Endothelial cell of umbilical vein (primary cell): ENCODE data around the gene IP6K2. TPM values are rescaled to one million over a fixed set of nuclear protein-coding genes. Genes with fewer than 3 reads are reported as not detected.

ENCODE experiments used
- BruUV-seq: library from RNA; stranded (reverse); fragments of 400-500 nt; replicated peaks from 2 replicates; lab custom pipeline; 2021; lab: Mats Ljungman, UMichigan
- CTCF ChIA-PET: fragments of 300-600, 350-600 bp; sonication (Branson Sonifier 250); formaldehyde crosslinking; loops from one replicate; lab custom pipeline; 2021; ENCODE audit warnings: antibody characterized with exemption, inconsistent platforms; lab: Charles Lee
- POLR2A ChIA-PET: fragments of 300-600, 350-600 bp; sonication (Branson Sonifier 250); formaldehyde crosslinking; loops from one replicate; lab custom pipeline; 2021; ENCODE audit warnings: antibody characterized with exemption, inconsistent platforms; lab: Charles Lee
- DNase-seq: peaks from one replicate; pipeline ENCODE4 v3.0.0-alpha.2; 2011; ENCODE audit warnings: low read depth, low spot score
- FAIRE-seq: peaks from 2 replicates; lab custom pipeline; 2011; peaks lifted over from hg19 to GRCh38; lab: Jason Lieb, UNC
- H2AFZ ChIP-seq: 2 replicates; pipeline ENCODE4 v1.6.0; 2012; ENCODE audit warnings: low read depth, low read length, control low read depth, inconsistent platforms
- H3K27ac ChIP-seq: 2 replicates; pipeline ENCODE4 v1.5.1; 2011; ENCODE audit warnings: low read depth, mild to moderate bottlenecking, control low read depth, low read length, moderate library complexity; ENCODE audit not compliant: insufficient read depth
- H3K27me3 ChIP-seq, 2 experiments: 2 replicates each; pipeline versions ENCODE4 v1.6.0 to v1.6.1; 2011; ENCODE audit warnings: low read length in 2 of 2, mixed read lengths in 1 of 2; ENCODE audit not compliant: control insufficient read depth in 2 of 2, insufficient read depth in 2 of 2
- H3K36me3 ChIP-seq, 2 experiments: 2 replicates in 1 of 2; 3 replicates in 1 of 2; pipeline ENCODE4 v1.5.1; 2011; ENCODE audit warnings: low read length in 2 of 2, mild to moderate bottlenecking in 1 of 2, moderate library complexity in 1 of 2; ENCODE audit not compliant: control insufficient read depth in 2 of 2, insufficient read depth in 2 of 2; ENCODE audit errors: extremely low read depth in 1 of 2
- H3K4me1 ChIP-seq: 3 replicates; pipeline ENCODE4 v1.5.1; 2011; ENCODE audit warnings: mild to moderate bottlenecking, low read length; ENCODE audit not compliant: control insufficient read depth, insufficient read depth; ENCODE audit errors: extremely low read depth
- H3K4me2 ChIP-seq: 2 replicates; pipeline ENCODE4 v1.6.1; 2011; ENCODE audit warnings: low read length, control low read depth, mixed read lengths; ENCODE audit not compliant: insufficient read depth
- H3K4me3 ChIP-seq, 3 experiments: fragments of 200-600 bp in 1 of 3; sonication (generic), shearing (Covaris generic) in 1 of 3; replicated peaks in 1 of 3; 2 replicates each; pipeline ENCODE4 v1.5.1; 2011 to 2016; ENCODE audit warnings: control low read depth in 3 of 3, low read length in 3 of 3, mild to moderate bottlenecking in 2 of 3, inconsistent platforms in 1 of 3, low read depth in 1 of 3, moderate library complexity in 1 of 3; ENCODE audit not compliant: insufficient read depth in 1 of 3
- H3K79me2 ChIP-seq: 2 replicates; pipeline ENCODE4 v1.6.0; 2012; ENCODE audit warnings: low read length, inconsistent platforms; ENCODE audit not compliant: control insufficient read depth, insufficient read depth
- H3K9ac ChIP-seq: replicated peaks from 2 replicates; pipeline ENCODE3; 2011; ENCODE audit warnings: low read length, control low read depth; ENCODE audit not compliant: insufficient read depth; ENCODE audit errors: extremely low read depth
- H3K9me1 ChIP-seq: replicated peaks from 3 replicates; pipeline ENCODE4 v1.6.0; 2011; ENCODE audit warnings: mild to moderate bottlenecking, low read length; ENCODE audit not compliant: control insufficient read depth, insufficient read depth; ENCODE audit errors: extremely low read depth
- H3K9me3 ChIP-seq: replicated peaks from 2 replicates; pipeline ENCODE4 v1.5.1; 2012; ENCODE audit warnings: low read length, inconsistent platforms; ENCODE audit not compliant: control insufficient read depth, insufficient read depth
- H4K20me1 ChIP-seq: replicated peaks from 2 replicates; pipeline ENCODE3; 2011; ENCODE audit warnings: mild to moderate bottlenecking, low read length; ENCODE audit not compliant: control insufficient read depth, insufficient read depth; ENCODE audit errors: extremely low read depth
- EZH2 ChIP-seq: IDR thresholded peaks from 2 replicates; pipeline ENCODE4 v1.6.1; 2012; ENCODE audit warnings: borderline replicate concordance, low read depth, mild to moderate bottlenecking, moderate library complexity, low read length, inconsistent platforms; ENCODE audit not compliant: severe bottlenecking
- FOS ChIP-seq: IDR thresholded peaks from 2 replicates; pipeline ENCODE4 v1.6.1; 2011; ENCODE audit warnings: mild to moderate bottlenecking, low read length, moderate library complexity, borderline replicate concordance; ENCODE audit not compliant: insufficient read depth
- GATA2 ChIP-seq: IDR thresholded peaks from 2 replicates; pipeline ENCODE4 v1.7.0; 2011; ENCODE audit warnings: low read depth, mild to moderate bottlenecking, moderate library complexity, mixed read lengths, low read length; ENCODE audit not compliant: insufficient read length, insufficient read depth
- JUN ChIP-seq: IDR thresholded peaks from 2 replicates; pipeline ENCODE4 v1.6.1; 2011; ENCODE audit warnings: borderline replicate concordance, low read depth; ENCODE audit not compliant: insufficient read length, insufficient read depth
- MYC ChIP-seq: IDR thresholded peaks from one replicate; pipeline ENCODE4 v1.6.1; 2011; ENCODE audit warnings: mild to moderate bottlenecking, low read depth, low read length
- POLR2A ChIP-seq: IDR thresholded peaks from 2 replicates; pipeline ENCODE4 v1.6.1; 2012; ENCODE audit warnings: low read depth, mild to moderate bottlenecking, control low read depth, low read length
- POLR2AphosphoS5 ChIP-seq: IDR thresholded peaks from 2 replicates; pipeline ENCODE4 v1.6.1; 2012; ENCODE audit warnings: low read depth, mild to moderate bottlenecking, control low read depth, low read length, moderate library complexity; ENCODE audit not compliant: insufficient read depth
- dilution Hi-C: fragments of 300-500 bp; cut with MboI; formaldehyde crosslinking; loops from one replicate; pipeline ENCODE4 v1.15.0; 2019; ENCODE audit warnings: low sequenced_read_pairs; ENCODE audit not compliant: extremely low pct_ligation_motif_present
- intact Hi-C: fragments of 100-400 bp; cut with micrococcal nuclease; formaldehyde crosslinking; loops from one replicate; pipeline ENCODE4 v1.10.0; 2022
- polyA plus RNA-seq, 4 experiments: library from polyadenylated mRNA; depleted of rRNA in 3 of 4; stranded (reverse) in 3 of 4; unstranded in 1 of 4; fragments of >200 nt; gene quantifications; 2 replicates each; pipeline versions ENCODE4 v1.2.1 to v1.2.3, GENCODE V29; 2011 to 2012; ENCODE audit warnings: missing spikeins in 1 of 4
- total RNA-seq: library from RNA; stranded (reverse); gene quantifications from 2 replicates; pipeline ENCODE4 v1.2.3, GENCODE V29; 2021
- TF ChIP-seq, protein P1 (sequence below): IDR thresholded peaks from 2 replicates; pipeline ENCODE4 v1.6.1; 2011; ENCODE audit not compliant: insufficient read depth, insufficient read length
- TF ChIP-seq, protein P2 (sequence below), 2 donors: IDR thresholded peaks; 1 replicate in 1 of 2; 2 replicates in 1 of 2; pipeline ENCODE4 v1.5.1; 2011; ENCODE audit warnings: low read length in 2 of 2, mild to moderate bottlenecking in 2 of 2, moderate library complexity in 2 of 2, control low read depth in 1 of 2, inconsistent platforms in 1 of 2, low read depth in 1 of 2; ENCODE audit not compliant: insufficient read depth in 1 of 2; ENCODE audit errors: extremely low read depth in 1 of 2

Gene IP6K2
- total and polyA plus RNA-seq, 2 donors (not counting 3 experiments of a cell fraction or from before 2014, with no cell fraction given), result 81.8 to 143 TPM

GRCh38 chr3:48756640-48757039 lies 39.6 kb upstream of the IP6K2 start:
- TF ChIP-seq FOS (no peak), POLR2AphosphoS5 (no peak), MYC (no peak), JUN (no peak), POLR2A (no peak), EZH2 (no peak), GATA2 (no peak)
- TF ChIP-seq, protein P1, sequence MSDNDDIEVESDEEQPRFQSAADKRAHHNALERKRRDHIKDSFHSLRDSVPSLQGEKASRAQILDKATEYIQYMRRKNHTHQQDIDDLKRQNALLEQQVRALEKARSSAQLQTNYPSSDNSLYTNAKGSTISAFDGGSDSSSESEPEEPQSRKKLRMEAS, result no peak
- TF ChIP-seq, protein P2, sequence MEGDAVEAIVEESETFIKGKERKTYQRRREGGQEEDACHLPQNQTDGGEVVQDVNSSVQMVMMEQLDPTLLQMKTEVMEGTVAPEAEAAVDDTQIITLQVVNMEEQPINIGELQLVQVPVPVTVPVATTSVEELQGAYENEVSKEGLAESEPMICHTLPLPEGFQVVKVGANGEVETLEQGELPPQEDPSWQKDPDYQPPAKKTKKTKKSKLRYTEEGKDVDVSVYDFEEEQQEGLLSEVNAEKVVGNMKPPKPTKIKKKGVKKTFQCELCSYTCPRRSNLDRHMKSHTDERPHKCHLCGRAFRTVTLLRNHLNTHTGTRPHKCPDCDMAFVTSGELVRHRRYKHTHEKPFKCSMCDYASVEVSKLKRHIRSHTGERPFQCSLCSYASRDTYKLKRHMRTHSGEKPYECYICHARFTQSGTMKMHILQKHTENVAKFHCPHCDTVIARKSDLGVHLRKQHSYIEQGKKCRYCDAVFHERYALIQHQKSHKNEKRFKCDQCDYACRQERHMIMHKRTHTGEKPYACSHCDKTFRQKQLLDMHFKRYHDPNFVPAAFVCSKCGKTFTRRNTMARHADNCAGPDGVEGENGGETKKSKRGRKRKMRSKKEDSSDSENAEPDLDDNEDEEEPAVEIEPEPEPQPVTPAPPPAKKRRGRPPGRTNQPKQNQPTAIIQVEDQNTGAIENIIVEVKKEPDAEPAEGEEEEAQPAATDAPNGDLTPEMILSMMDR (IDR thresholded peaks at IDR 0.05; ENCODE audit: extremely low read depth in 1 of 2, insufficient read depth in 1 of 2, low read depth in 1 of 2, low read length in 2 of 2), result no peak
- no peak for DNase-seq
- Histone ChIP-seq H3K9ac (no peak overlapping the region), H2AFZ (no peak overlapping the region), H3K4me2 (no peak overlapping the region), H4K20me1 (no peaks in the 10 kb centered on the region), H3K27ac (no peak overlapping the region), H3K4me3 (no peak overlapping the region), H3K79me2 (no peaks in the 10 kb centered on the region), H3K9me3 (no peaks in the 10 kb centered on the region), H3K4me1 (no peaks in the 10 kb centered on the region), H3K9me1 (no peaks in the 10 kb centered on the region), H3K27me3 (no peaks in the 10 kb centered on the region), H3K36me3 (peaks cover 0 to 4% of the 10 kb centered on the region in 2 experiments)
- no TSS peak for BruUV-seq
- no peak for FAIRE-seq
- ChIA-PET CTCF (interaction anchor here (1.2 to 2.1 kb wide), 2 partner anchors 9 to 17 kb away, joined by 3 to 9 read pairs; no protein-coding TSS in a partner anchor), POLR2A (interaction anchor here (0.7 kb wide), 1 partner anchor 48 kb away, joined by 3 read pairs; no protein-coding TSS in a partner anchor)
- intact Hi-C loops, result no loop called here
- dilution Hi-C loops, result no loop called here
